GM04504 (cell line): Measurements from ENCODE around the gene S100A12.

Experiments used
- DNase-seq: peaks from one replicate; pipeline ENCODE4 v3.0.0-alpha.2; 2012; ENCODE audit warnings: low read depth

Gene S100A12

DNA sequence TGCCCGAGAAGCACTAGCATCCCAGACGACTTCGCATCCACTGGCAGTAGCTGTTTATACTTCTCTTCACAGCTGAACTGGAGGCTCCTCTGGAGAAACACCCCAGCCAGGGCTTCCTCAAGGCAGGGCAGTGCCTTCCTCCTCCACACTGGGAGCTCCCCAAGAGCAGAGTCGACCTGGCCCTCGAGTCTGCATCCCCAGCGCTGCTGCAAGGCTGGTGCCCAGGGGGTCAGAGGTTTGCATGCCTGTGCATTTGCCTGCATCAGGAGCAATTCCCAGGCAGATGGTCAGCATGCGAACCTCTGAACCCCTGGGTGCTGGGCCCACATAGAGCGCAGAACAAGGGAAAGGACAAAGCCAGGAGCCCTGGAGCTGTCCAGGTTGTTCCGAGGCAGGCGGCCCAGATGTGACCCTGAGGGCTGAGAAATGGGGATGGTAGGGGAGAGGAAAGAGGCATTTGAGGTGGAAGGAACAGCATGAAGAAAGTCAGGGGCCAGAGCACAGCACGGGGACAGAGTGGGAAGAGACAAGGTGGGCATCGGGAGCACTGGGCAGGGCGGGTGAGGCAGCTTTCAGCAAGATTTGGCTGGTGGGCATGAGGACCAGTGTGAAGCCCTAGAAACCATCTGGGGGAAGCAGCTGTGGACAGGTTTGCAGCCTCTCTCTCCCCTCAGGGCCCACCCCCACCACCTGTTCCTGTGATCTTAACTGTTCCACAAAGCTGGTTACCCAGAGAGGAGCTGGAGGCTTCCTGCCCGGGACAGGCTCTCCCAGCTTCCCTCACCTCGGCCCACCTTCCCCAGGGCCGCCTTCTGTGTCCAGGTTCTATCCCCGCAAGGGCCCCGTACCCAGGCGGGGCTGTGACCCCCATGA is 21.9 kb upstream of the S100A12 start:
- no peak for DNase-seq

DNA sequence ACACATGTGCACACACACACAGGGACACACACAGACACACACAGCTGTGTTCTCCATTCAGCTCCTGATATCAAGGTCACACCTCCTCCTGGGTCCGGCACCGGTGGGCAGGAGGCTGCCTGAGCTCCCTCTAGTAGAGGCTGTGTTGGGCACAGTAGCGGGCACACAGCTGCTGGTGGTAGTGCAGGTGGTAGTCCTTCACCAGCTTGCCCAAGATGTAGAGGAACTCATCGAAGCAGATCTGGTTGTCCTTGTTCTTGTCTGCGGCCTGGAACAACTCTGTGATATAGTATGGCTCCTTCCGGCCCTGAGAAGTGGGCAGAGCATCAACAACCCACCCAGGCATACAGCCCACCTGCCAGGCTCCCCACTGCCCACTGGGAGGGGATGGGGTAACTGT is 21.0 kb upstream of the S100A12 start:
- DNase-seq = no peak

DNA sequence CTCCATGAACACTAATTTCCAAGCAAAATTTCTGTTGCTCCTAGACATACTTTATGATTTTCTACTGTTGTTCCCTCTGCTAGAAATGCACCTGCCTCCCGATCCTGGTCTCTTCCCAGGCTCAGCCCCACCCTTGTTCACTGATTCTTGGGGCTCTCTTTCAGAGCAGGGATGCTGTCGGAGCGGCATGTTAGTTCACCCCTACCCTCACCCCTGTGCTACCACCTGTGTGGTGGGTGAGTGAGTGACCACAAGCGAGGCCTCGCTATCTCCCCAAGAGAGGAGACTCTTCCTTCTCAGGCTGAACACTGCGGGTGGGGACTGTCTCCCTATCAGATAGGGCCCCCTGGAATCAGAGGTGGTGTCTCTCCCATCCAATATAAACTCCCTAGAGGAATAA is 20.4 kb upstream of the S100A12 start:
- no peak for DNase-seq

DNA sequence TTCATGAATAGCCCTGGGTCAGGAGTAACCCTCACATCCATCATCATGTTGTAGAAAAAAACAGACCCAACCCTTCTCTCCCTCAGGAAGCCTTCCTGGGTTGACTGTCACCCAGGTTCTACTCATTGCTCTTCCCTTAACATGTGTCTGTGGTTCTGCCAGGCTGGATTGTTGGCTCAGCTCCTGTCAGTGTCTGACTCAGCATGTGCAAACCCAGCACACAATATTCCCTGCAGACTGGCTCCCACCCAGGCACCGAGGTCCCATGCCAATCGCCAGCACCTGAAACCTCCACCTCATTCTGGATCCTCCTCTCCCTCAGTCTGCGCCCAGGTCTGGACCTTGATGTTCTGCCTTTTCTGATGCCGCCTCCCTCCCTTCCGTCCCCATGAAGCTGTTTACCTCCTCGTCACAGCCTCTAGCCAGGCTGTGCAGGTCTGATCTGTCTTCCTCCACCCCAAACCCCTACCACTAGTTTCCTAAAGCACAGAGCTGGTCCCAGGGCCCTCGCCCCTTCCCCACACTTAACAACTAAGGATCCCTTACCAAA is 19.8 kb upstream of the S100A12 start:
- no peak for DNase-seq

DNA sequence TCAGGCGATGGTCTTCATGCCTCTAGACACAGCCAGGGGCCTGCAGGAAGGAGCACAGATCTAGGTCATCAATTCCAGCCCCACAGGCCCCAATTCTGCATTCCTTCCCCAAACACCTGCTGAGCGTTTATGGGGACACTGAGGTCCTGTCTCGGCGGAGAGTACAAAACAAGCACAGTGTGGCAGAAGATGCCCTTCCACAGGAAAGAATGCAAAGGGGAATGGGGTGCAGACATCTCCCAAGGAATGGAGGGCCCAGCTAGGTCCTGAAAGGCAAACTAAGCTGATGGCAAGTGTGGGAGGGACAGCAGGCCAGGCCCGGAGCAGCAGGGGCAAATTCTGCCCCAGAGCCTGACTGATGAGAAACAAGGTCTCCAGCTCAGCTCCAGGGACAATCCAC is 19.0 kb upstream of the S100A12 start:
- no peak for DNase-seq

DNA sequence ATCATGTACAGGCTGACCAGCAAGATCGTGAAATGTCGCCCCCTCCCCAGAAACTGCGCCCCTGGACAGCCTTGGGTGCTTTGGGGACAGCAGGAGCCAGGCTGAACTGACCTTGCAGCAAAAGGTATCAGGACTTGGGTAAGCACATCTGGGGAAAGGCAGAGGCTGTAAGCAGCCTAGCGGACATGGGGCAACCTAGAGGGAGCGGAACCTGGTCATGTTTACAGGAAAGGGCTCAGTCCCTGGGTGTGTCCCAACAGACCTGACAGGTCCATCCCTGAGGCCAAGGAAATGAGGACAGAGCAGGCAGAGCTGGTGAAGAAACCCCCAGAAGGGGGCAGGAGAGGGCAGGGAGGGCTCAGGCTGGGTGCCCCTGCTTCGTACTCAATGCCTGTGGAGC is 18.5 kb upstream of the S100A12 start:
- DNase-seq = no peak

DNA sequence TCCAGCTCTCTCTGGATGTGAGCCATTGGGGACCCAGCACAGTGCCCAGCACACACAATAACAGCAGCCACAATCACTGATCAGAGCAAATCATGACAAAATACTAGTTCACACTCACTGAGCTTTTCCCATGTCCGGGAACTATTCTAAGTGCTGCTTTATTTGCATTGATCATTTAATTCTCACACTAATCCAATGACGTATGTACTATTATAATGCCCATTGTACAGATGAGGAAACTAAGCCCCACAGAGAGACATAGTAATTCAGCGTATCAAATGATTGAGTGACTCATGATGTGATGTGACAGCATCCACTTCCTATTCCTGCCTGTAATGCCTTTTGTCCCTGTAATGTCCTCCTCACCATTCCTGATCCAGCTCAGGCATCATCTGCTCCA is 17.4 kb upstream of the S100A12 start:
- DNase-seq = no peak

DNA sequence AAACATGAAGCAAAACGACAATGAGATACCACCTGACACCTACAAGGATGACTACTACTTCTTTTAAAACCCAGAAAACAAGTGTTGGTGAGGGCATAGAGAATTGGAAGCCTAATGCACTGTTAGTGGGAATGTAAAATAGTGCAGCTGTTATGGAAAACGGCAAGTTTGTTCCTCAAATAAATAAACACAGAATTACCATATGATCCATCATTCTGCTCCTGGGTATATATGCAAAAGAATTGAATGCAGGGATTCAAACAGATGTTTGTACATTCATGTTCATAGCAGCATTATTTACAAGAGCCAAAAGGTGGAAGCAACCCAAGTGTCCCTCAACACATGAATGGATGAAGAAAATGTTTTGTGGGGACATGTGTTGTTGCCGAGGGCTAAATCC is 16.8 kb upstream of the S100A12 start:
- no peak for DNase-seq

DNA sequence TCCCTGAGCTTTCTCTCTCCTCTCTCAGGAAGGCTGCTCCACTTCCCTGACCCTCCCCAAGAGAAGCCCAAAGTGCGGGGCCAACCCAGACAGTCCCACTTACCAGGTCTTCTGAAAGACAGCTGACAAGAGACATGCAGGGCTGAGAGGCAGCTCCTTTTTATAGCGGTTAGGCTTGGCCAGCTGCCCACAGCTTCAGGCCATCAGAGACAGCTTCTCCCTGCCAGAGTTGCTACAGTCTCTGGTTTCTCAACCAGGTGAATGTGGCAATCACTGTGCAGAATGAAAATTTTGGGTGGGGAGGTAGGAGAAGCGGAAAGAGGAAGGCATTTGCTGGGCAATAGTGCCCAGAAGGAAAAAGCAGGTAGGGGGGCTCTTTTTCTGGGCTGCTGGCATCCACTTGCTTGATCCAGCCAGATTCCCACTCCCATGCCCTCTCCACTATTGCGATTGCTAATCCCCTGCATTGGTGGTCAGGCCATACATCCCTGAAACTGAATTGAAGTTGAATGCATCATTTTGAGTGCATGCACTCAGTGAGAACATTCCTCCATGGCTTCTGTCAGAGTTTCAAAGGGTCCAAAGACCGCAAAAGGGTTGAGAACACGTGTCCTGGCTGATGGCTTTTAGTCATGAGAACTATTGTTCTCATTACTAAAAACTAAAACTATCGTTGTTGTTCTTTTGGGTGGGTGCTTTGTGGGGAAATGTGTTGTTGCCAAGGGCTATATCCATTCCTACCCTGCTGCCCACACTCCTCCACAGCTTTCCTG is 15.7 kb upstream of the S100A12 start, which contains the start of gene S100A8:
Gene S100A8 (minus strand): TSS at position 136 of the 773 bp plus-strand sequence. CDS start 538 bp downstream, outside the sequence.
- no peak for DNase-seq

DNA sequence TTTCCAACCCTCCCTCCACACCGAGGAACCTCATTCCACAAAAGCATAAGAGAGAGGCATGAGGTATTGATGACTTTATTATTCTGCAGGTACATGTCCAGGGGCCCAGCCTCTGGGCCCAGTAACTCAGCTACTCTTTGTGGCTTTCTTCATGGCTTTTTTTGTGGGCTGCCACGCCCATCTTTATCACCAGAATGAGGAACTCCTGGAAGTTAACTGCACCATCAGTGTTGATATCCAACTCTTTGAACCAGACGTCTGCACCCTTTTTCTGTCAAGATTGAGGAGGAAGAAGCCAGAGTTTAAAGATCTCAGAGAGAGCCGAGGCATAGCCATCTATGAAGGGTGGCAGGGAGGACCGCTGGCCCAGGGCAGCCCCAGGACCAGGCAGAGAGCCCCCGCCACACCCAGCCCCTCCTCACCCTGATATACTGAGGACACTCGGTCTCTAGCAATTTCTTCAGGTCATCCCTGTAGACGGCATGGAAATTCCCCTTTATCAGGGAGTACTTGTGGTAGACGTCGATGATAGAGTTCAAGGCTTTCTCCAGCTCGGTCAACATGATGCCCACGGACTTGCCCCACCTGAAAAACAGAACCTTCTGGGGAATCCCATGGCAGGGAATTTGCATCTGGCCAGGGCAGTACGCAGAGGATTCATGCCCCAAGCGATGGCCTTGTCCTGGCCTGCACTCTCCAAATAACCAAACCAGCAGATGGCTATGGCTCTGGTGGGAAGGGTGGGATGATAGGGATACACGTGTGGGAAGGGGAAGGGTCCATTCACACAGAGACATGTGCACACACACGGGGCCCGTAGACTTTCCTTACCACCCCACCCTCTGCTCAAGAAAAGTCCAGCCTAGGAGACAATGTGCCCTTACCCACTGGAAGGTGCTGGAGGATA is 14.8 kb upstream of the S100A12 start:
- DNase-seq = no peak

DNA sequence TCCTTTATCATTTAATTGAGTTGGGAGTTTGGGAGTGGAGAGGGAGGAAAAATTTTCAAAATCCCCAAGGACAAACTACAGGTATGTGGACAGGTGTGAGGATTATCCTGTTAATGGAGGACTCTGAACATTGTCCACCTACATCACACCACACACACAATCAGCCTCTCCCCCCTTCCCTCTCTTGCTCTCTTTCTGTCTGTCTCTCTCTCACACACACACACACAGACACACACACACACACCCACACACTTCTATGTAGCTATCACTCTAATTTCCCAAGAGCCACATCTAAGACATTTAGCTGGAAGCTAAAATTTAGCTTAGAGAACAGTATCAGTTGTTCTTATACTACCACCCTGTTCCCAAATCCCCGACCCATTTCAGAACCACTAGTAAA is 14.0 kb upstream of the S100A12 start:
- no peak for DNase-seq

DNA sequence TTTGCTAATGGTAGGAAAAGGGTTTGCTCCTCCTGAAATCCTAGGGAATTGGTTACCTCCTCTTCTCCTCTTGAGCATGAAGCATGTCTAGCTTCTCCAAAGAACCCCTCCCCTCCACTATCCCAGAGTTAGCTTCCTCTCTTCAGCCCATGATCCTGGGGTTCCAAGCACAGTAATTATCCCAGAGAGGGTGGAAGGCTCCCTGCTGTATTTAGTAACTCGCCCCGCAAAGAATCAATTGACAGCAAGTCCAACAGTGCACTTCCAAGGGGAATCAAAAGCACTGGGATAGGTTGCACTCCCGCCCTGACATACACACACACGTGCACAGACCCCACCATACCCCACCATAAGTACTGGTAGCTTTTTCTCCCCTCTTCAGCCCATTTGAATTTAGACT is 12.4 kb upstream of the S100A12 start:
- no peak for DNase-seq

DNA sequence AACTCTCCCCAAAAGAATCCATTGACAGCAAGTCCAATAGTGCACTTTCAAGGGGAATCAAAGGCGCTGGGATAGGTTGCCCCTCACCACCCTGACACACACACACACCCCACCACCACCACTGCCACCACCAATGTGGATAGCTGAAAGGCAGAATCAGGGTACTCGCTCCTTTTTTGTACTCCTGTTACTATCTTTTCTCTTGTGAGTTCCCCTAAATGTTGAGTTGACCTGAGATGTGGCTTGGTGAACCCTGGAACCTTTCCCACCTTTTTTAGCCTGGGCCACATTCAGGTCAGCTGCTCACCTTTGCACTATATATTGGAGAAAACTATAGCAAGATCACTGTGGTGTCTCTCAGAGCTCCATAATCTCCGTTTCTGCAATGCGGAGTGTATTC is 11.6 kb upstream of the S100A12 start:
- no peak for DNase-seq

DNA sequence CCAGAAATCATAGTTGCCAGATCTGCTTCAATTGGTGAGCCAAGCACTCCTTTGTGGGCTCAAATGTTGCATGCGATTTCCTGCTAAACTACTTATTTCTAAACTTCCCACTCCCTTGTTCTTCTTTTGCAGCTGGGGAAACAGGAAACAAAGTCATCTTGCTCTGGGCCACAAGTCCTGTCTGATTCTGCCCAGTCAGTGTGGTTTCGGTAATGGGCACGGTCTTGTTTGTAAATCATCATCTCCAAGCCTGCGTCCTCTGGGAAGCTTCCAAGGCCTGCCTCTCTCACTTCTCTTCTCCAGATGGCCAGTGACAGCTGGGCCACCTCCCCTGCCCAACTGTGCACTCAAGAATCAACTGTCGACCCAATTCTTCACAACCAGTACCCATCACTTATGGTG is 11.1 kb upstream of the S100A12 start:
- no peak for DNase-seq

DNA sequence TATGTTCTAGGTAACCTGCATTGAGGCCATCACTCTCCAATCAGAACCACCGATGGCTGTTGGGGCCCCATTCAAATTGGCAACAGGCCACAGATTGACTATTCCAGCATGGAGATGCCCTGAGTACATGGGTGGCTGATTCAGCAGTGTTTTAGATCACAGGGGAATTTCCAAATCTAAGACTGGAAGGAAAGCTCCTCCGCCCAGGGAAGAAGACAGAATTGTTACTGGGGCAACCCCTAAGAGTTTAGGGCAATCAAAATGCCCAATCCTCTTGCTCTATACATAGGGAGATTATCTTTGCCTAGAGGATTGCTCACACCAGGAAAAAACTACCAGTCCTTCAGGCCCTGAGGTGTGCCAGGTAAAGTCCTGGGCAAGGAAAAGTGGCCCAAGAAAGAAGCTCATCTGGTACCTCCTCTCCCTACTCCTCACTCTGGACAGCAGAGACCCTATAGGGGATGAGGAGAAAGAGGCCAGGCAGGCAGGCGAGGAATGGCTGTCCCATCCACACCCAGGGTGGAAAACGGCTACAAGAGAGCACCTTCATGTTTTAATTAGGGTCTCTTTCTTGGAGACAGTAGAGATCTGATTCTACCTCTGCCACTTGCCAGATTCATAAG is 9.6 kb upstream of the S100A12 start:
- DNase-seq = no peak

DNA sequence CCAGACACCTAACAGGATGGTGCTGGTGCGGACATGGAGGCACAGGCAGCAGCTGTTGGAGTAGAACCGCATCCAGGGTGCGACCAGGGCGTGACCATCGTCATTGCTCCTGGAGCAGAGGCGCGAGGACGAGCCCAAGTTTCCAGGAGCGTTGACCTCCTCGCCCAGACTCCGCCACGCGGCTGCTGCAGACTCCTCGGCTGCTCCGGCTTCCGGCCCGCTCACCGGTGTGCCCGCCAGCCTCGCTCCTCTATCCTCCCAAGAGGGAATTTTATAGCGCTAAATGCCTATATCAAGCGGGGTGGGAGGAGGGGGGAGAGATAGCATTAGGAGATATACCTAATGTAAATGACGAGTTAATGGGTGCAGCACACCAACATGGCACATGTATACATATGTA is 5.3 kb upstream of the S100A12 start:
- no peak for DNase-seq

DNA sequence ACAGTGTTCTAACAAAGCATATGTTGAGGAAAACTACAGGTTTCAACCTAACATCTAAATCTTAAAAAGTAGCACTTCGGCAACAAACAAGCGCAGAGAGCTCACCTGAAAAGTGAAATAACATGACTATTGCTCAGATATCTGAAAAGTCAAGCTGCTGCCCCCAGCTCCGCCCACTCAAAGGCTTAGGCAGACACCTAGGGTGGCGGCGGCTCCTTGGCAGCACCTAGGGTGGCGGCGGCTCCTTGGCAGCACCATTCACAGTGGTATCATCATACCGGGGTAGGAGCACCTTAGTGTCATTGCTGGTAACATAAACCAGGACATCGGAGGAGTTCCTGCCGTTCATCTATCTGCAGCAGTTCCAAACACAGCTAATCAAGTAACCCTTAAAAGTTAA is 4.2 kb upstream of the S100A12 start:
- no peak for DNase-seq

DNA sequence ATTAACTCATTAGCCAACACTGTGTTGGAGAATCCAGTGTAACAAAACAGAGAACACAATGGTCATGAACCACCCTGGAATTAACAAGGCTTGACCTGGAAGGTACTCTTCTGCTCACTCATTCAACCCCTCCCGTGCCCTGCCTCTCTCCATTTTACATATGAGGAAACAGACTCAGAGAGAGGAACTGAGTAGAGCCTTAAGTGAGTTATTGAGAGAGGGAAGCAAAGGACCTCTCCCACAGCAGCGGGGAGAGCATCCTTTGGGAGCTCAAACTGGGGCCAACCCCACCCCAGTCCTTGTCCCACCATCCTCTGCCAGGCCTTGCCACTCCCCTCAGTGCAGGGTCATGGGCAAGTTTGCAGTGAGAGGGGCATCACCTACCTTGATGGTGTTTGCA is 1.4 kb downstream of the S100A12 start:
- DNase-seq = no peak

DNA sequence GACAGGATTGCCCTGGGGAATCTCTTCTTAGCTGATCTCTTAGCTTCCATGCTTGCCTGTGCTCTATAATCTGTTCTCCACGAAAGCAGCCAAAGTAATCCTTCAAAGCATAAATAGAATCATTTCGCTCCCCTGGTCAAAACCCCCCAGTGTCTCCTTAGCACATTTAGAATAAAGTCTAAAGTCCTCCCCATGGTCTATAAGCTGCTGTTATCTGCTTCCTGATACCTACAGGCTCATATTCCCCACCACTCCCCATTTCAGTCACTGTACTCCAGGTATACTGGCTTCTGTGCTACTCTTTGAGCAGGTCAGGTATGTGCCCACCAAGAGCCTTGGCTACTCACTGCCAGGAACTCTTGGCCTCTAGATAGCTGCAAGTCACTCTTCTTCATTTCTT is 2.9 kb downstream of the S100A12 start:
- no peak for DNase-seq

DNA sequence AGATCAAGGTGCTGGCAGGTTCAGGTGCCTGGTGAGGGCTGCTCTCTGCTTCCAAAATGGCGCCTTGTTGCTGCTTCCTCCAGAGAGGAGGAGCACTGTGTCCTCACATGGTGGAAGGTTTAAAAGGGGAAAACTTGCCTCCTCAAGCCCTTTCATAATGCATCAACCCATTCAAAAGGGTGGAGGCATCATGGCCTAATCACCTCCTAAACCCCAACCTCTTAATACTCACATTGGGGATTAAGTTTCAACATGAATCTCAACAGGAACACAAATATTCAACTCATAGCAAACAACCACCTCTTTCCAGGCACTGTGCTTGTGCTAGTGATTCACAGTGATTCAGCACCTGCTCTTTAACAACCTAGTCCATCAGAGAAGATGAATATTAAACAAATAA is 4.2 kb downstream of the S100A12 start:
- DNase-seq = no peak

DNA sequence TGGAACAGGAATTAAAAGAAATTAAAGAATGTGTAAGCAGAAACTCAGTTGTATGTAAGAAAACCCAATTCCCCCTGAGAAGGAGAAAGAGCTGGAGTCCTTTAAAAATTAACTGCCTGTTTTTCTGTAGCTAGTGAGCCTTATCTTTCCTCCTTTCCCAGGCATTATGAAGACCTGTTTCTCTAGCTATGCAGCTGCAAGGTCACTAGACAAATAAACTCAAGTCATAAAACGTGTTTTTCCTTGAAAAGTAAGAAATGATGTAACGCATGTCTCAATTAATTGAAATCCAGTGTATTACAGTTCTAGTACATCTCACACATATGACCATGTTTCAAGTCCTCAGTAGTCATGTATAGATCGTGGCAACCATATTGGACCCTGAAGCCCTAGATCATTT is 5.3 kb downstream of the S100A12 start:
- no peak for DNase-seq

DNA sequence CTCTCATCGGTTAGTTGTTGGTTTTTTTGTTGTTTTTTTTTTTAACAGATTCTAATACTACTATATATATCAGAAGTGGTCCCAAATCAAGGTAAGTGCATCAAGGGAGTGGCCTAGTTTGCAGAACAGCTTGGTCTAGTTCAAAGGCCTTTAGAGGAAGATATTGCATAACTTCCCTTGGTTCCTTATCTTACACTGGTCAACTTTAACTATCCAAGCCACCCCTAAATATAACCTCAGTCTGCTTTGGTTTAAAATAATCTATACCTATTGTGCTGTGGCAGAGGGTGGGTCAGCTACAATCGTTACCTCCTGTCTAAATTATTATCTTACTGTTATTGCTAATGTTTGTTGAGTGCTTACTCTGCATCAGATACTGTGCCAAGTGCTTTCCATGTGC is 6.9 kb downstream of the S100A12 start:
- DNase-seq = no peak
